ENCODE data around the gene CNOT4.

Gene CNOT4

GRCh38 chr7:135406918-135407317, 103.0 kb downstream of the CNOT4 start:
- H3K9me3 ChIP-seq (ENCODE audit: insufficient read depth, low read length, severe bottlenecking): no peaks in the 10 kb centered on the region
- H4K20me1 ChIP-seq (ENCODE audit: insufficient read depth, low read length): no peaks in the 10 kb centered on the region
- TF ChIP-seq, protein P1, sequence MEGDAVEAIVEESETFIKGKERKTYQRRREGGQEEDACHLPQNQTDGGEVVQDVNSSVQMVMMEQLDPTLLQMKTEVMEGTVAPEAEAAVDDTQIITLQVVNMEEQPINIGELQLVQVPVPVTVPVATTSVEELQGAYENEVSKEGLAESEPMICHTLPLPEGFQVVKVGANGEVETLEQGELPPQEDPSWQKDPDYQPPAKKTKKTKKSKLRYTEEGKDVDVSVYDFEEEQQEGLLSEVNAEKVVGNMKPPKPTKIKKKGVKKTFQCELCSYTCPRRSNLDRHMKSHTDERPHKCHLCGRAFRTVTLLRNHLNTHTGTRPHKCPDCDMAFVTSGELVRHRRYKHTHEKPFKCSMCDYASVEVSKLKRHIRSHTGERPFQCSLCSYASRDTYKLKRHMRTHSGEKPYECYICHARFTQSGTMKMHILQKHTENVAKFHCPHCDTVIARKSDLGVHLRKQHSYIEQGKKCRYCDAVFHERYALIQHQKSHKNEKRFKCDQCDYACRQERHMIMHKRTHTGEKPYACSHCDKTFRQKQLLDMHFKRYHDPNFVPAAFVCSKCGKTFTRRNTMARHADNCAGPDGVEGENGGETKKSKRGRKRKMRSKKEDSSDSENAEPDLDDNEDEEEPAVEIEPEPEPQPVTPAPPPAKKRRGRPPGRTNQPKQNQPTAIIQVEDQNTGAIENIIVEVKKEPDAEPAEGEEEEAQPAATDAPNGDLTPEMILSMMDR (IDR thresholded peaks at IDR 0.05; ENCODE audit: borderline replicate concordance, extremely low read depth, low read length, poor library complexity, severe bottlenecking): no peak
- no peak for TF ChIP-seq EZH2 (IDR thresholded peaks at IDR 0.05; ENCODE audit: borderline replicate concordance, low read depth, low read length, severe bottlenecking)
- H3K4me3 ChIP-seq (ENCODE audit: low read depth in 1 of 2, low read length in 2 of 2): no peak overlapping the region
- H3K79me2 ChIP-seq (ENCODE audit: insufficient read depth, low read length): no peaks in the 10 kb centered on the region
- H3K4me1 ChIP-seq (ENCODE audit: insufficient read depth, low read length): no peaks in the 10 kb centered on the region
- no peak overlapping the region for H3K9ac ChIP-seq (ENCODE audit: low read depth, low read length)
- H3K4me2 ChIP-seq (ENCODE audit: insufficient read depth, low read length): no peak overlapping the region
- H2AFZ ChIP-seq (ENCODE audit: low read depth, low read length): no peak overlapping the region
- H3K27me3 ChIP-seq (ENCODE audit: insufficient read depth, low read length, poor library complexity): no peaks in the 10 kb centered on the region
- H3K36me3 ChIP-seq (ENCODE audit: insufficient read depth, low read length): peaks cover 25% of the 10 kb centered on the region; the same call in 1 of the 2 replicates
- no peak for DNase-seq
- H3K27ac ChIP-seq (ENCODE audit: low read length): no peak overlapping the region
- ATAC-seq (ENCODE audit: insufficient read depth, low read depth): no peak

GRCh38 chr7:135405969-135406368, 103.9 kb downstream of the CNOT4 start:
- Histone ChIP-seq H3K4me2 (ENCODE audit: insufficient read depth, low read length) (no peak overlapping the region), H3K79me2 (ENCODE audit: insufficient read depth, low read length) (no peaks in the 10 kb centered on the region), H3K4me1 (ENCODE audit: insufficient read depth, low read length) (no peaks in the 10 kb centered on the region), H4K20me1 (ENCODE audit: insufficient read depth, low read length) (no peaks in the 10 kb centered on the region), H3K36me3 (ENCODE audit: insufficient read depth, low read length) (peaks cover 20% of the 10 kb centered on the region; the same call in 1 of the 2 replicates), H3K4me3 (ENCODE audit: low read depth in 1 of 2, low read length in 2 of 2) (no peak overlapping the region), H3K27ac (ENCODE audit: low read length) (no peak overlapping the region), H3K9me3 (ENCODE audit: insufficient read depth, low read length, severe bottlenecking) (no peaks in the 10 kb centered on the region), H3K27me3 (ENCODE audit: insufficient read depth, low read length, poor library complexity) (no peaks in the 10 kb centered on the region), H2AFZ (ENCODE audit: low read depth, low read length) (no peak overlapping the region), H3K9ac (ENCODE audit: low read depth, low read length) (no peak overlapping the region)
- DNase-seq (no peak), ATAC-seq (ENCODE audit: insufficient read depth, low read depth) (no peak)
- no peak for TF ChIP-seq EZH2 (IDR thresholded peaks at IDR 0.05; ENCODE audit: borderline replicate concordance, low read depth, low read length, severe bottlenecking)
- TF ChIP-seq, protein P1 (IDR thresholded peaks at IDR 0.05; ENCODE audit: borderline replicate concordance, extremely low read depth, low read length, poor library complexity, severe bottlenecking): no peak

GRCh38 chr7:135403302-135403701, 106.6 kb downstream of the CNOT4 start:
- Histone ChIP-seq H4K20me1 (ENCODE audit: insufficient read depth, low read length) (no peaks in the 10 kb centered on the region), H3K4me1 (ENCODE audit: insufficient read depth, low read length) (no peaks in the 10 kb centered on the region), H3K27me3 (ENCODE audit: insufficient read depth, low read length, poor library complexity) (no peaks in the 10 kb centered on the region), H2AFZ (ENCODE audit: low read depth, low read length) (no peak overlapping the region), H3K36me3 (ENCODE audit: insufficient read depth, low read length) (peaks cover 5% of the 10 kb centered on the region; the same call in 1 of the 2 replicates), H3K27ac (ENCODE audit: low read length) (no peak overlapping the region), H3K4me2 (ENCODE audit: insufficient read depth, low read length) (no peak overlapping the region), H3K79me2 (ENCODE audit: insufficient read depth, low read length) (no peaks in the 10 kb centered on the region), H3K9me3 (ENCODE audit: insufficient read depth, low read length, severe bottlenecking) (no peaks in the 10 kb centered on the region), H3K9ac (ENCODE audit: low read depth, low read length) (no peak overlapping the region), H3K4me3 (ENCODE audit: low read depth in 1 of 2, low read length in 2 of 2) (no peak overlapping the region)
- ATAC-seq (ENCODE audit: insufficient read depth, low read depth) (no peak), DNase-seq (no peak)
- TF ChIP-seq, protein P1 (IDR thresholded peaks at IDR 0.05; ENCODE audit: borderline replicate concordance, extremely low read depth, low read length, poor library complexity, severe bottlenecking): no peak
- TF ChIP-seq EZH2 (IDR thresholded peaks at IDR 0.05; ENCODE audit: borderline replicate concordance, low read depth, low read length, severe bottlenecking): no peak

GRCh38 chr7:135397689-135398088, 112.2 kb downstream of the CNOT4 start:
- H3K9ac ChIP-seq (ENCODE audit: low read depth, low read length): no peak overlapping the region
- ATAC-seq (ENCODE audit: insufficient read depth, low read depth): no peak

More at GRCh38 chr7:135397689-135398088, 112.2 kb downstream of the CNOT4 start:
- no peaks in the 10 kb centered on the region for H3K79me2 ChIP-seq (ENCODE audit: insufficient read depth, low read length)
- H3K4me1 ChIP-seq (ENCODE audit: insufficient read depth, low read length): no peaks in the 10 kb centered on the region
- no peak overlapping the region for H2AFZ ChIP-seq (ENCODE audit: low read depth, low read length)
- H3K27me3 ChIP-seq (ENCODE audit: insufficient read depth, low read length, poor library complexity): no peaks in the 10 kb centered on the region
- no peak overlapping the region for H3K4me2 ChIP-seq (ENCODE audit: insufficient read depth, low read length)
- peaks cover 22% of the 10 kb centered on the region for H3K36me3 ChIP-seq (ENCODE audit: insufficient read depth, low read length)
- no peak for DNase-seq
- no peak overlapping the region for H3K27ac ChIP-seq (ENCODE audit: low read length)
- no peak overlapping the region for H3K4me3 ChIP-seq (ENCODE audit: low read depth in 1 of 2, low read length in 2 of 2)
- TF ChIP-seq EZH2 (IDR thresholded peaks at IDR 0.05; ENCODE audit: borderline replicate concordance, low read depth, low read length, severe bottlenecking): no peak
- TF ChIP-seq, protein P1 (IDR thresholded peaks at IDR 0.05; ENCODE audit: borderline replicate concordance, extremely low read depth, low read length, poor library complexity, severe bottlenecking): no peak
- H4K20me1 ChIP-seq (ENCODE audit: insufficient read depth, low read length): no peaks in the 10 kb centered on the region
- no peaks in the 10 kb centered on the region for H3K9me3 ChIP-seq (ENCODE audit: insufficient read depth, low read length, severe bottlenecking)

Measured in DND-41 (cell line).